CMK (cell line): ENCODE data around the gene ZC3HAV1L.
"Not testable (repeated sequence)": the region's sequence is repeated elsewhere in the genome, so short reads cannot be mapped to it uniquely, and the experiment has no call there.

Experiments used
- DNase-seq: peaks from one replicate; pipeline ENCODE4 v3.0.0-alpha.2; 2010; ENCODE audit warnings: low read depth

ZC3HAV1L gene

GRCh38 chr7:139016931-139017511 is 18.8 kb downstream of the ZC3HAV1L start:
- peak; percentile 37 for DNase-seq

GRCh38 chr7:139011373-139011772 is 24.5 kb downstream of the ZC3HAV1L start:
- no peak for DNase-seq

GRCh38 chr7:139004321-139005090 is 31.3 kb downstream of the ZC3HAV1L start:
- DNase-seq: no peak

DNA sequence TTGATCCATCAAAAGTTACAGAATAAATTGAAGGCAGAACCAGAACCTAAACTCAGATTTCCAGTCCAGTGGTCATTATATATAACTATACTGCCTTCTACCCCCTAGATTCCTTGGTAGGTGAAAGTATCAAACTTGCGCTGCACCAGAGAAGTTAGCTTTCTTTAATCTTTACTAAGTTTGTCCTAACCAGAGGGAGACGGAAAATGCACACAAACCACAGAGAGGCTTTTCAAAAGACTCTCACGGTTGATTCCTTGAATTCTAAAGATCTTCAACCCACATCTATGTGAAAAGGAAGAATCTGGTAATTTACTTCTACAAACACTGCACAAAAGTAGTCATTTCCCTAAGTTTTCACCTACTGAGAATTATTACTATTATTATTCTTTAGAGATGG is 36.4 kb downstream of the ZC3HAV1L start:
- DNase-seq: no peak

- no peak for DNase-seq
Observed at GRCh38 chr7:138992052-138992531, 43.8 kb downstream of the ZC3HAV1L start.

GRCh38 chr7:138987686-138988085 is 48.2 kb downstream of the ZC3HAV1L start:
- no peak for DNase-seq

DNA sequence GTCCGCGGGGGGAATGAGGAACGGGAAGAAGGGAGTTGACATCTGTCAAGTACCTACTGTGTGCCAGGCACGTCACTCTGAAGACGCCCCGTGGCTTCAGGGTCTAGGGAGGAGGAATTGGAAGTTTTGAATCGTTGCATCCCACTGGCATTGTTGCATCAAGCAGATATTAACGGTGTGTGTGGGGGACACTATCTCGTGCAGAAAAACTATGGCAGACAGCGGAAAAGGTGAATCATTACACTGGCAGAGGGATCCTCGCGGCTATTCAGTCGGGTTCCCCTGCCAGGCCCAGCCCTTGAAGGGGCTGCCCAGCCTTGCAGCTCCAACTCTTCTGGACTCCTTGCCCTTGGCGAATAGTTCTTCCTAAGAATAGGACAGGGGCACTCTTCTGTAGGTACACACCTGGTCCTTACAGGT is 53.6 kb downstream of the ZC3HAV1L start:
- no peak for DNase-seq

GRCh38 chr7:138981332-138982203 is 54.3 kb downstream of the ZC3HAV1L start, which contains the start of gene KIAA1549:
TSS of gene KIAA1549 (minus strand) at chr7:138981389. CDS start at chr7:138981269, 120 bp downstream.
- no peak for DNase-seq

- no peak for DNase-seq
Observed at GRCh38 chr7:138980563-138981291, 55.1 kb downstream of the ZC3HAV1L start.

DNA sequence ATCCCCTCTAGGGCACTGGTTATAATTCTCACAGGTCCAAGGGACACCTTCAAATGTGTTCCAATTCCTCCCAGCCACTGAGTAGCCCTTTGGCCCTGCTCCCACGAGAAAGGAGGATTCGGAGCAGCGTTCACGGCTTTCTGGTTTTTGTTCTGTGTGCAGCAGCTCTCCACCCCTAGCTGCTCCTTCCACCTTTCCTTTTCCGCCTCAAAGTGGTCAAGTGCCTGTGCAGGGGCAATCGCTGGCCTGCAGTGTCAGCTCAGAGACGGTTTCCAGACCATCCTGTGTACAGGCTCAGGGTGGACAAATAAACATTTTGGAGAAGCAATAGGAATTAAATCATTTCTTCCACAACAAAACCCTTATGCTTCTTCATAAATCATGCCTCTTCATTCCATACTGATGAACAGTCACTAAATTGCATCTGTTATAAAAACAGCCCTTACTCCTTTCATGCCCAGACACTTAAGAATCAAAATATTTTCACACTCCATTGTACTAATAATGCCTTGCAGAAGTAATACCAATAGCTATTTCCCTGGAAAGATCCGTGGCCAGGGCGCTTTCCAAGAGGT is 55.8 kb downstream of the ZC3HAV1L start:
- DNase-seq: no peak

DNA sequence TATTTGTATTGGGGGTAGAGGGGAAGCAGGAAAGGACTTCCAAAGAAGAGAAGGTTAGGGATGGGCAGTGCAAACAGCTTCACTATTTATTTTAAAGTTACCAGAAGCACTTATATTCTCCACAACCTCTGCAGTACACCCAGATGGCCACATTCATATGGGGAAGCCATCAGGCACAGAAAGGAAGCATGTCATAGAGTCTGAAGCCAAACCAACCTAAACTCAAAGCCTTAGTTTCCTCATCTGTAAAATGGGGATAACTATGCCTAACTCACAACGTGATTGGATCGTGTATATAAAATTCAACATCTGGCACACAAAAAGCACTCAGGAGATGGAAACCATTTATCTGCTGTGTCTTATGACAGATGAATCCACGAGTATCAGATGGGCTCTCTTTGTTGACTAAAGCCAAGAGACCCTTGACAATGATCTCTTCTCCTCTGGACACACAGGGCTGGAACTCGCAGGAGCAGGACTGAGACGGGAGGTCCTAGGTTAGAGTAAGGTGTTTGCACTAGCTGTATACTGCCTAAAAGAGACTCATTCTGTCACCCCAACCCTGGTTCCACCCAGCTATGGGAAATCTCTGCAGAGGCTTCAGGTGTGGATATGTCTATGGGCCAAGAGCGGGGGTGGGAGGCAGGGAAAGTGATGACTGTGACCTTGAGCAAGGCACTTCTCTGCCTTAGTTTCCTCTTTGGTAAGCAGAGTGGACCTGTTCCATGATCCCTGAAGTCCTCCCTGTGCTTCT is 56.4 kb downstream of the ZC3HAV1L start:
- no peak for DNase-seq

DNA sequence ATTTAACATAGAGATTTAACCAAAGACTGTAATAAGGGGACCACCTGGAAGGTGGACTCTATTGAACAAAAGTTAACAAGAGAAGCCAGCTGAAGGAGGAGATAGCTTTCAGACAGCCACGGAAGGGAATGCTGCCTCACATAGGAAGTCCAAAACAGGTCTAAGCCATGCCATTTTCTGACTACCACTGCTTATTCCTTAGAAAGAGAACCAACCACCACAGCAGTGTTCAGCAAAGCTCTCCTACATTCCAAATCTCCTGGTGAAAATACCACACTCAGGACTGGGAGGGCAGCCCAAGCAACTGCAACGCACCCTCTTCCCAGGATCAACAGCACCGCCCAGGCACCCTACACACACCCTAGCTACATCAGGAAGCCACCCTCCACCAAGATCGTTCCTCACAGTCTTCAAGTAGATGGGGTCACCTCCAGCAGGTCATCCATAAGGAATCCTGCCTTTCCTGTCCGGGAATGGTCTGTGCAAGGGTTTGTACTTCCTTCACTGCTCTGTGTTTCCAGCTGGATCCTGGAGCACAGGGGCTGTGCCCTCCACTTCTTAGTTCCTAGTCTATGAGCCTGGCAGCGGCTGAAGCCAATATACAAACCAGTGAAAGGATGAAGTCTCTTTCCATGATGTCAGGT is 57.2 kb downstream of the ZC3HAV1L start:
- DNase-seq: no peak

DNA sequence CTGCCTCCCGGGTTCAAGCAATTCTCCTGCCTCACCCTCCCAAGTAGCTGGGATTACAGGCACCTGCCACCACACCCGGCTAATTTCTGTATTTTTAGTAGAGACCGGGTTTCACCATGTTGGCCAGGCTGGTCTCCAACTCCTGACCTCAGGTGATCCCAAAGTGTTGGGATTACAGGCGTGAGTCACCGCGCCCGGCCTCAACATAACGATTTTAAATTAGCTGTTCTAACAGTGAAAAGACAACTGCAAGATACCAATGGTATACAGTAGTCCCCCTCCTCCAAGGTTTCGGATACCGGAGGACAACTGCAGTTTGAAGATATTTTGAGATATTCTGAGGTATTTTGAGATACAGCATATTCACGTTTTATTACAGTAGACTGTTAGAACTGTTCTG is 59.7 kb downstream of the ZC3HAV1L start:
- DNase-seq: not testable (repeated sequence)
